GM12875 (cell line): ENCODE data around the gene SLC16A10.

Experiments
- H3K4me3 ChIP-seq: one replicate; pipeline ENCODE4 v1.5.1; 2011; ENCODE audit warnings: low read depth, low read length, control low read depth
- CTCF ChIP-seq: IDR thresholded peaks from 2 replicates; pipeline ENCODE4 v1.5.1; 2011; ENCODE audit warnings: low read depth, mild to moderate bottlenecking, control low read depth, inconsistent platforms, low read length, moderate library complexity, borderline replicate concordance; ENCODE audit not compliant: insufficient read depth

Gene SLC16A10

GRCh38 chr6:111266276-111266675 is 179.0 kb downstream of the SLC16A10 start:
- no peak for TF ChIP-seq CTCF
- H3K4me3 ChIP-seq, result no peak overlapping the region

GRCh38 chr6:111267764-111268333 is 180.5 kb downstream of the SLC16A10 start:
- no peak overlapping the region for H3K4me3 ChIP-seq
- no peak for TF ChIP-seq CTCF

GRCh38 chr6:111269401-111269970 is 182.2 kb downstream of the SLC16A10 start:
- H3K4me3 ChIP-seq, result no peak overlapping the region
- no peak for TF ChIP-seq CTCF

GRCh38 chr6:111270121-111270520 is 182.8 kb downstream of the SLC16A10 start:
- no peak for TF ChIP-seq CTCF
- H3K4me3 ChIP-seq, result no peak overlapping the region

GRCh38 chr6:111274593-111275217 is 187.4 kb downstream of the SLC16A10 start:
- TF ChIP-seq CTCF, result no peak
- H3K4me3 ChIP-seq, result no peak overlapping the region

- TF ChIP-seq CTCF, result no peak
- H3K4me3 ChIP-seq, result no peak overlapping the region
These were observed 189.0 kb downstream of the SLC16A10 start for GRCh38 chr6:111276335-111276734.

GRCh38 chr6:111276736-111277135 is 189.4 kb downstream of the SLC16A10 start:
- H3K4me3 ChIP-seq, result no peak overlapping the region
- TF ChIP-seq CTCF, result no peak
